Endometrial microvascular endothelial cells (primary cell): ENCODE data around the gene THEM5. TPM values are rescaled to one million over a fixed set of nuclear protein-coding genes. Genes with fewer than 3 reads are reported as not detected.

ENCODE experiments used
- in situ Hi-C: cut with HindIII; loops from 2 replicates; pipeline ENCODE4 v1.10.0; 2017; ENCODE audit warnings: low sequenced_read_pairs, low pct_unique_long_range_greater_than_20kb; ENCODE audit errors: inconsistent ontology term
- total RNA-seq: library from RNA; depleted of rRNA; stranded (reverse); fragments of >200 nt; gene quantifications from one replicate; pipeline ENCODE4 v1.2.3, GENCODE V29; 2015; ENCODE audit errors: inconsistent ontology term

THEM5 gene
- total RNA-seq, 1 donor from 2014 or later = not detected

DNA sequence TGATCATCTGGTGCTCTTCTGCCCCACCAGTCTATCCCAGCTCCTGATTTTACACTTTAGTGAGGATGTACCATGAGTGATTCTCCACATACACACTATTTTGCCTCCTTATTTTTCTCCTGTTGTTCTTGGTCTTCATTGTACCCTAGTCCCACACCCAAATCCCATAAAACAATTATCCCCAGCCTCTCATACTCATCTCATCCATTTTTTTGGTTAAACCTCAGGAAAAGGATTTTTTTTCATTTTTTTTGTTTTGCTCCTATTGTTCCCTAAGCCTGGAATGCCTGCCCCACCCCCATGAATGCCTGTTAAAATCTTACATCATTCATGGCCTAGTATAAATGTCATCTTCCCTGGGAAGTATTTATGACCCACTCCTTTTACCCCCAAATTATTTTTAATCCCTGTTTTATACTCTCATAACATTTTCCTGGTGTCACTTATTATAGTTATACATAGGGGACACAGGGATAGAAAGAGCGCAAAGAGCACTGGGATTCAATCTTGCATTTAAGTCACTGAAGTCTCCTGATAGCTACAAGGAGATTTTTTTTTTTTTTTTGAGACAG is 43.4 kb downstream of the THEM5 start:
- in situ Hi-C loops = no loop called here

DNA sequence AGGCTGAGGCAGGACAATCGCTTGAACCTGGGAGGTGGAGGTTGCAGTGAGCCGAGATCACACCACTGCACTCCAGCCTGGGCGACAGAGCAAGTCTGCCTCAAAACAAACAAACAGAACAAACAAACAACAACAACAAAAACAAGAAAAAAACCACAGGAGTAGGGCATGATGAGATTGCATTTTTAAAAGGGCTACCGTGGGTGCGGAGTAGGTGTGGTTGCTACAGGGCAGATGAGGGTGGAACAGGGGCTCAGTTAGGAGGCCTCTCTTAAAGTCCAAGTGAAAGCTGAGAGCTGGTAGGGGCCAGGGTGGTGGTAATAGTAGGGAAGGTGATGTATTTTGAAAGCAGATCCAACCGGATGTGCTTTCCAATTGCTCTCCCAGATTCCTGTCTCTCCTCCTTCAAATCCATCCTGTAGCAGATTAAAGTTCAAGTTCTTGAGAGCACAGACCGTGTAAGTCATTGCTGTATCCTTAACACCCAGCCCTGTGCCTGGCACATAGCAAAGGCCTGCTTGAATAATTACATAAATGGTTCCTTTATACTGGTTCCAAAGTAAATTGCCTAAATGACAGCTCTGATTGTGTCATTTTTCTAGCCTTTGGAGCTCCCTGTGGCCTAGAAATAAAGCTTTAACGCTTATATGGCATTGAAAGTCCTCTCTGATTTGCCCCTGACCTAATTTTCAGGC is 44.1 kb downstream of the THEM5 start:
- in situ Hi-C loops = no loop called here

DNA sequence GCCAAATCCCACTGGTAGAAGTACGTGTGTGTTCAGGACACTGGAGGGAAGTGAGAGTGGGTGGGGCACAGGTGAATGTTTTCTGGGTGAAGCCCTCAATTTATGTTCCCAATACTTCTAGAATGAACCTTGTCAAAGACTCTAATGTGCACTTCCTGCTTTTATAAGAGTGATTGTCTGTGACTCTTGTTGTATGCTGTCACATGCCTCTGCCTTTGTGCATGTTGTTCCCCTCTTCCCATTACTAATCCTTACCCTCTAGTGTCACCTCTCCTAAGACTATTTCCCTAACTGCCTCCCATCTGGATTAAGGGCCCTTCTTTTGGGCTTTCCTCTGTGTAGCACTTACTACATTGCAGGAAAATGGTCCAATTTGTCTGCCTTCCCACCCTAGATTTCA is 45.7 kb downstream of the THEM5 start:
- in situ Hi-C loops = no loop called here

- in situ Hi-C loops = no loop called here
These were observed 46.4 kb downstream of the THEM5 start for GRCh38 chr1:151807131-151807530.

GRCh38 chr1:151806170-151806569 is 47.3 kb downstream of the THEM5 start:
- in situ Hi-C loops = no loop called here

GRCh38 chr1:151805066-151805820 is 48.3 kb downstream of the THEM5 start, which contains the start of gene LINGO4:
LINGO4 (minus strand) TSS chr1:151805419; CDS start chr1:151802704, 2,715 bp downstream.
- in situ Hi-C loops = no loop called here

GRCh38 chr1:151803915-151804314 is 49.6 kb downstream of the THEM5 start:
- in situ Hi-C loops = no loop called here

DNA sequence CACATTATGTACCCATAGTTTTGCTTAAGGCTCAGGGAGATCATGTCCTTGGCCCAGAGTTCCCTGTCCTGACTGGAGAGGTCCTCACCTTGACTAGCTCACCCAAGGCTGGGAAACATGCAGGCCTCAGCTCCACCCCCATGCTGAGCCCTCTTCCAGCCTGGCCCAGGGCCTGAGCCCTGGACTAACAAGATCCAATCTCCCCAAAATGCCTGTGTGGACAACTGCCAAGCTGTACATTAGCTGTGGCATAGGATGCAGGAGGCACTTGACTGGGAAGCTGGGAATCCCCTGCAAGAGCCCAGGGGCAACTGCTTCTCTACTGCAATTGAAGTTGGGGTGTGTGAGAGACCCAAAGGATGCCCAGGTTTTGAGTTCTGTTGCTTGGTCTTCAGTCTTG is 50.3 kb downstream of the THEM5 start:
- in situ Hi-C loops = no loop called here

DNA sequence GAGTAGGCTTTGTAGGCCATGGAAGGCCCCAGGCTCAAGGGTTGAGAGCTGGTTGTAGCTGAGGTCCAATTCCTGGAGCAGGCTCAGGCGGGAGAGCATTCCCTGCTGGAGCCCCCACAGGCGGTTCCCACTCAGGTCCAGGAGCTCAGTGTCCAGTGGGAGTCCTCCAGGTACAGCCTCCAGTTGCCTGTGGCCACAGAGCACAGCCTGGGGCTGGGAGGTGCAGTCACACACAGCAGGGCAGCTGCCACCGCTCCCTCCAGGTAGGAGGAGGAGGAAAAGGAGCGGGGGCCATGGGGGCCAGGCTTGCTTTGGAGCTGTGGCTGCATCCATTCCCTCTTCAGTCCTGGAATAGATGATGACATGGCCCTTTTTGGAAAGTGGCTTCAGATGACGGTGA is 51.1 kb downstream of the THEM5 start:
- in situ Hi-C loops = no loop called here

DNA sequence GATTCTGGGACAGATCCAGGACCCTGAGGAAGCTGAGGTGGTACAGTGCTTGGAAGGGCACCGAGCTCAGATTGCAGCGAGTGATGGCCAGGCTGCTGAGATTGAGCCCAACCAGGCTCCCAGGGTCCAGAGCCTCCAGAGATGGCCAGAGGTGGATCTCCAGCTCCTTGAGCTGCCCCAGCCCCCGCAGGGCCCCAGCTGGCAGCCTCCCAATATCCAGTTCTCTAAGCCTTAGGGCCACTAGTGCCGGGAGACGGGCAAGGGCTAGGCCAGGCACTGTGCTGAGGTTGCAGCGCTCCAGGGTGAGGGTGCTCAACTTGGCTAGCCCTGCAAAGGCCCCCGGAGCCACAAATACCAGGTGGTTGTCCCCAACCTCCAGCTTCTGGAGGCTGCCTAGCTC is 51.7 kb downstream of the THEM5 start:
- in situ Hi-C loops = no loop called here

DNA sequence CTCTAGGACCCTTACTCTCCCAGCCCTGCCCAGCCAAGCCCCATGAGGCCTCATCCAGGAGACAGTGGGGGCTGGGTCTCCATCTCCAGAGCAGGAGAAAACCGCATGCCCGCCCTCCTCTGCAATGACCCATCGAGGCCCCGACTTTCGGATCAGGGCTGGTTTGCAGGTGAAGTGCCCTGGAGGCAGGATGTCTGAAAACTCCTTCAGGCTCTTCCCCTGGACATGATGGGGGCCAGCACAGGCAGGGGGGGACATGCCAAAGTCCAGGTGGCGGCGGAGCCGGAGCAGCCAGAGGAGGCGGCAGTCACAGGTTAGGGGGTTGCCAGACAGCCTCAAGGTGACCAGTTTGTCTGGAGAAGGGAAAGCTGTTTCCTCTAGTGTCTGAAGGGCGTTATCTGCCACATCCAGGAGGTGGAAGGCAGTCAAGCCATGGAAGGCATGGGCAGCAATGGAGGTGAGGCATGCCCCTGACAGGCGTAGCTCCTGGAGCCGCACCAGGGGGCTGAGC is 52.1 kb downstream of the THEM5 start:
- in situ Hi-C loops = no loop called here

- in situ Hi-C loops = no loop called here
These were observed 52.7 kb downstream of the THEM5 start for GRCh38 chr1:151800830-151801229.

GRCh38 chr1:151799179-151800022 is 54.1 kb downstream of the THEM5 start:
- in situ Hi-C loops = no loop called here

- in situ Hi-C loops = no loop called here
These were observed 54.9 kb downstream of the THEM5 start for GRCh38 chr1:151798571-151798970.

Other genes starting within 250 kb of the THEM5 start
- 15.9 TPM for gene SNX27, start 241.7 kb downstream of the THEM5 start, total RNA-seq
- gene CELF3, start 136.9 kb downstream of the THEM5 start, total RNA-seq = not detected
- not detected for gene RIIAD1, start 132.2 kb downstream of the THEM5 start, total RNA-seq
- 121 TPM for gene MRPL9, start 90.2 kb downstream of the THEM5 start, total RNA-seq
- gene TDRKH, start 63.2 kb downstream of the THEM5 start, total RNA-seq = 7.6 TPM
- not detected for gene LINGO4, start 48.3 kb downstream of the THEM5 start, total RNA-seq
- gene RORC, start 21.9 kb downstream of the THEM5 start, total RNA-seq = not detected
- gene C2CD4D, start 13.9 kb downstream of the THEM5 start, total RNA-seq = not detected
- gene THEM4, start 55.8 kb upstream of the THEM5 start, total RNA-seq = 18.0 TPM
- gene S100A10, start 140.1 kb upstream of the THEM5 start, total RNA-seq = 167 TPM
- 314 TPM for gene S100A11, start 183.3 kb upstream of the THEM5 start, total RNA-seq
- gene TCHHL1, start 235.4 kb upstream of the THEM5 start, total RNA-seq = not detected